ENCODE results near the gene MT4. TPM values are rescaled to one million over a fixed set of nuclear protein-coding genes. Genes with fewer than 3 reads are reported as not detected.
A peak's percentile ranks its signal among the peaks of the same experiment; 100 is the strongest.

Gene MT4
- total RNA-seq, 2 donors from 2014 or later: not detected

DNA sequence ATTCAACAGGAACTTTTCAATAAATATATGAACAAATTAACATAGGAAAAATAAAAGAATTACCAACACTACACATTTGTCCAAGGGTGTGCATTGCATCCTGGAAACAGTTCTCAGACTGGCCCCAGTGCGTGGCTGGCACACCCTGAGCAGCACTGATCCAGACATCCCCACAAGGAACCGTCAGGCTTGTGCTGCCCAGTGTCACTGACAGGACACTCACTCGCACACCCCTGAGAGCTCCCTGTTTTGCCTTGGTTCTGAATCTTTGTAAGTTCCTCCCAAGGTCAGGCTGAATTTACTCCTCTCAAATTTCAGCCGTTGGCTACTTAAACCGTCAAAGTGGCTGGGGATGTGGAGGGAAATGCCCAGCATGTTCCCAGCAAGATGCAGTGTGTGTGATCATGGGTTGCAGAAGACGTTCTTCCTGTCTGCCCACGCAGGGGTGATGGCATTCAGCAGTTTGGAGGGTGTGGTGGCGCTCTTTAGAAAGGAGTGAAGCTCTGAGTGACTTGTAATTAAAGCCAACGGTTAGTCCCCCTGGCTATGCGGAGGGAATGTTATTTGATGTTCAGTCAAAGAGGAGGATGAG lies 45.2 kb downstream of the MT4 start:
- DNase-seq (peak in 2 of 4 donors; percentile 42 to 60), ATAC-seq (no peak)
- 18 to 23% methylated on average over 7 to 10 of the region's 10 CpGs for WGBS, 2 donors
- intact Hi-C loops (cut with DNase I): no loop called here
- no peaks in the 10 kb centered on the region for H3K9me3 ChIP-seq
- H3K4me3 ChIP-seq: no peak overlapping the region
- peaks cover 46% of the 10 kb centered on the region for H3K4me1 ChIP-seq
- peak overlapping the region; percentile 91 to 97 (median 92) for H3K27ac ChIP-seq
- TF ChIP-seq, protein P1, sequence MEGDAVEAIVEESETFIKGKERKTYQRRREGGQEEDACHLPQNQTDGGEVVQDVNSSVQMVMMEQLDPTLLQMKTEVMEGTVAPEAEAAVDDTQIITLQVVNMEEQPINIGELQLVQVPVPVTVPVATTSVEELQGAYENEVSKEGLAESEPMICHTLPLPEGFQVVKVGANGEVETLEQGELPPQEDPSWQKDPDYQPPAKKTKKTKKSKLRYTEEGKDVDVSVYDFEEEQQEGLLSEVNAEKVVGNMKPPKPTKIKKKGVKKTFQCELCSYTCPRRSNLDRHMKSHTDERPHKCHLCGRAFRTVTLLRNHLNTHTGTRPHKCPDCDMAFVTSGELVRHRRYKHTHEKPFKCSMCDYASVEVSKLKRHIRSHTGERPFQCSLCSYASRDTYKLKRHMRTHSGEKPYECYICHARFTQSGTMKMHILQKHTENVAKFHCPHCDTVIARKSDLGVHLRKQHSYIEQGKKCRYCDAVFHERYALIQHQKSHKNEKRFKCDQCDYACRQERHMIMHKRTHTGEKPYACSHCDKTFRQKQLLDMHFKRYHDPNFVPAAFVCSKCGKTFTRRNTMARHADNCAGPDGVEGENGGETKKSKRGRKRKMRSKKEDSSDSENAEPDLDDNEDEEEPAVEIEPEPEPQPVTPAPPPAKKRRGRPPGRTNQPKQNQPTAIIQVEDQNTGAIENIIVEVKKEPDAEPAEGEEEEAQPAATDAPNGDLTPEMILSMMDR (IDR thresholded peaks at IDR 0.05): no peak
- peak in 2 of 3 donors; percentile 41 to 44 for TF ChIP-seq POLR2A (IDR thresholded peaks at IDR 0.05)
- H3K36me3 ChIP-seq (replicated peaks in 1 of 2; ENCODE audit: insufficient read depth in 1 of 2, low read depth in 2 of 2): no peaks in the 10 kb centered on the region
- no peaks in the 10 kb centered on the region for H3K27me3 ChIP-seq

DNA sequence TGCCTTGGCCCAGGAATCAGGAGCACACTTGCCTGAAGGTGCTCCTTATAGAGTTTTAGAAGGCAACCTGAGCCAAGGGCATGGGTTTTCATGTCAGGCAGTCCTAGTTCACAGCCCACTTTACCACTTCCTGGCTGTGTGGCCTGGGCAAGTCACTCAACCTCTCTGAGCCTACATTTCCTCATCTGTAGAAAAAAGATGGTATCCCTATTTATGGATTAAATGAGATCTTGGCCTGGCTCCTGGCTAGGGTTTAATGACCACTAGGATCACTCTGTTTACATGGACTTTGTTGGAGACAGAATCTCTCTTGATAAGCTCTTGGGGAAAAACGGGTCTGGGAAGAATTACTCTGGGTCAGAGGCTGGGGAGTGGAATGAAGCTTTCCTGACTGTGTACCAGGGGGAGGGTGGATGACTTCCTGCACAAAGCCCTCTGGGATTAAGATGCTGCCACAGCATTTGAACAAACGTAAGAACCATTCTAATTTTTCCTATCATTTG lies 45.8 kb downstream of the MT4 start:
- Histone ChIP-seq H3K4me1 (peaks cover 46% of the 10 kb centered on the region), H3K9me3 (no peaks in the 10 kb centered on the region), H3K4me3 (no peak overlapping the region), H3K27me3 (no peaks in the 10 kb centered on the region), H3K27ac (peak overlapping the region; percentile 91 to 97 (median 92)), H3K36me3 (replicated peaks in 1 of 2; ENCODE audit: insufficient read depth in 1 of 2, low read depth in 2 of 2) (no peaks in the 10 kb centered on the region)
- ATAC-seq (no peak), DNase-seq (no peak)
- WGBS, 2 donors: 17 to 21% methylated on average over 2 of the region's 2 CpGs
- no peak for TF ChIP-seq POLR2A (IDR thresholded peaks at IDR 0.05)
- TF ChIP-seq, protein P1 (IDR thresholded peaks at IDR 0.05): no peak
- intact Hi-C loops (cut with DNase I): no loop called here

DNA sequence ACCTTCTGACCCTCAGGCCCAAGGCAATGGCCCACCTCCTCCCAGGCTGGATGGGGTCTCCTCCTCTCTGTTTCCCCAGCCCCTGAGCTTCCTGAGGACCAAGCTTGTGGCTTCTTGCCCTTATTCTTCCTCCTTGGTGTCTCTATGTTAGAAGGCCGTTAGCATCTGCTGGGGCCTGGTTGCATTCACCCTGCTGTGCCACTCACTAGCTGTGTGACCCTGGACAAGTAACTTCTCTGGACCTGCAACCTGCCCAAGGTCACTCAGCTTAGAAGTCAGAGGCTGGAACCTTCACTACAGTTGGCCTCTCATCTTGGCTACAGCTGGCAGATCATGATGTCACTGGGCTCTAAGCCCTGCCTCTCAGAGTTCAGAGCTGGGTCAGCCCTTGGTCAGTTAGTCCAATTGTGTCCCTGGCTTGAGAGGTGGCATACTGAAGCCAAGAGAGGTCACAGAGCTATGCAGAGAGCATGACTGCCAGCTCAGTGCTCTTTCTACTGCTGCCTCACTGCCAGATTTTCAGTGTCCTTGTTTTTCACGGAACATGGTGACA lies 46.5 kb downstream of the MT4 start:
- Histone ChIP-seq H3K4me1 (peaks cover 46% of the 10 kb centered on the region), H3K27ac (peak overlapping the region; percentile 91 to 97 (median 92)), H3K27me3 (no peaks in the 10 kb centered on the region), H3K36me3 (replicated peaks in 1 of 2; ENCODE audit: insufficient read depth in 1 of 2, low read depth in 2 of 2) (no peaks in the 10 kb centered on the region), H3K9me3 (no peaks in the 10 kb centered on the region), H3K4me3 (no peak overlapping the region)
- peak; percentile 19 for ATAC-seq
- TF ChIP-seq, protein P1 (IDR thresholded peaks at IDR 0.05): no peak
- no peak for TF ChIP-seq POLR2A (IDR thresholded peaks at IDR 0.05)
- intact Hi-C loops (cut with DNase I): no loop called here
- peak; percentile 60 to 73 (median 67) for DNase-seq
- WGBS, 2 donors: 33 to 42% methylated on average over 2 of the region's 2 CpGs

DNA sequence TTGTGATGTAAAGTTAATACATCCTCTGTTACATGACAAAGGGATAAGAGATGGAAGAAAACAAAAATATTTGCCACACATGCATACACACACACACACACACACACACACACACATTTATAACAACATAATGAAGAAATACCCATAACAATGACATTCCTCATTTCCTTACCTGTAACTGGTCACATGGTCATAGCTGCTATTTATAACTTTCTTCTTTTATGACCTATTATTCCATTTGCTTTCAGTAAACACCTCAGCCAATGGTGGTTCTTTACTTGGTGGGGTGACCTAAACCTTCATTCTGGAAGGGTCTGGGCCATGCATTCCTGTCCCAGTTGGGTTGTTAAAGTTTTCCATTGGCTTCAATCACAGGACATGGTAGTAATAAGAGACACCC lies 48.8 kb downstream of the MT4 start:
- H3K27me3 ChIP-seq: no peaks in the 10 kb centered on the region
- H3K27ac ChIP-seq: no peak overlapping the region
- TF ChIP-seq, protein P1 (IDR thresholded peaks at IDR 0.05): no peak
- no peak for TF ChIP-seq POLR2A (IDR thresholded peaks at IDR 0.05)
- H3K4me3 ChIP-seq: no peak overlapping the region
- peaks cover 50% of the 10 kb centered on the region for H3K4me1 ChIP-seq
- no peak for DNase-seq
- ATAC-seq: no peak
- intact Hi-C loops (cut with DNase I): no loop called here
- no peaks in the 10 kb centered on the region for H3K36me3 ChIP-seq (replicated peaks in 1 of 2; ENCODE audit: insufficient read depth in 1 of 2, low read depth in 2 of 2)
- no peaks in the 10 kb centered on the region for H3K9me3 ChIP-seq

DNA sequence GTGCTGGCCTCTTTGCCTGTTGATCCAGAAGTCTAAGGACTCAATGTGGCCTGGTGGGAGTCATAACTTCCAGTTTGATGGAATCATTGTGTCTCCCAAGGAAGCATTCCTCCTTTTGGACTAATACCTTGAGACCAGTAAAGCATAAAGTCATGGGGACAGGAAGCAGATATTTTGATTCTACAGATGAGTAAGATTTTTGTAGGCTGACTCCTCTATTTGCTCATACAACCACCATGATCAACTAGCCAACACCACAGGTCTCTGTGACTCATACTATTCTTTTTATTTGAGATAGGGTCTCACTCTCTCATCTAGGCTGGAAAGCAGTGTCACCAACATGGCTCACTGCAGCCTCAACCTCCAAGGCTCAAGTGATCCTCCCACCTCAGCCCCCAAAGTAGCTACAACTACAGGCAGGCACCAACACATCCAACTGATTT lies 49.7 kb downstream of the MT4 start:
- TF ChIP-seq, protein P1 (IDR thresholded peaks at IDR 0.05): no peak
- TF ChIP-seq POLR2A (IDR thresholded peaks at IDR 0.05): no peak
- ATAC-seq (no peak), DNase-seq (no peak)
- no peaks in the 10 kb centered on the region for H3K36me3 ChIP-seq (replicated peaks in 1 of 2; ENCODE audit: insufficient read depth in 1 of 2, low read depth in 2 of 2)
- H3K4me3 ChIP-seq: no peak overlapping the region
- H3K27me3 ChIP-seq: no peaks in the 10 kb centered on the region
- no peaks in the 10 kb centered on the region for H3K9me3 ChIP-seq
- no peak overlapping the region for H3K27ac ChIP-seq
- intact Hi-C loops (cut with DNase I): no loop called here
- H3K4me1 ChIP-seq: peaks cover 49% of the 10 kb centered on the region

Data from body of pancreas (tissue), 4 donors.